Naive thymus-derived CD4-positive, alpha-beta T cell (primary cell): ENCODE measurements around the gene COIL. TPM values are rescaled to one million over a fixed set of nuclear protein-coding genes. Genes with fewer than 3 reads are reported as not detected.

Experiments used
- ATAC-seq: fragments of 150-1000 bp; cut with Tn5 transposase; 2 replicates; pipeline ENCODE4 v1.10.0; 2021; ENCODE audit warnings: mild to moderate bottlenecking, moderate library complexity
- CTCF ChIA-PET: fragments of 350-600 bp; sonication (Branson Sonifier 250); formaldehyde crosslinking; loops from one replicate; lab custom pipeline; 2021; ENCODE audit warnings: antibody characterized with exemption; lab: Charles Lee
- POLR2A ChIA-PET: fragments of 350-600 bp; sonication (Branson Sonifier 250); formaldehyde crosslinking; loops from one replicate; lab custom pipeline; 2021; ENCODE audit warnings: antibody characterized with exemption, inconsistent platforms; lab: Charles Lee
- DNase-seq, 9 donors: peaks; one replicate each; pipeline versions ENCODE4 v3.0.0 to v3.0.0-alpha.2; 2020 to 2022; ENCODE audit warnings: mixed read lengths in 1 of 9
- H3K27ac ChIP-seq: one replicate; pipeline ENCODE4 v1.7.0; 2013; ENCODE audit warnings: mild to moderate bottlenecking, low read depth, low read length, moderate library complexity
- H3K27me3 ChIP-seq, 2 donors: one replicate each; pipeline ENCODE4 v1.7.0; 2013; ENCODE audit warnings: low read length in 2 of 2, mild to moderate bottlenecking in 2 of 2, moderate library complexity in 2 of 2; ENCODE audit not compliant: control insufficient read depth in 2 of 2, insufficient read depth in 2 of 2
- H3K36me3 ChIP-seq, 3 experiments: 1 replicate in 2 of 3; 2 replicates in 1 of 3; pipeline ENCODE4 v1.7.0; 2013; ENCODE audit warnings: low read length in 3 of 3, mild to moderate bottlenecking in 3 of 3, moderate library complexity in 1 of 3; ENCODE audit not compliant: insufficient read depth in 3 of 3, control insufficient read depth in 2 of 3
- H3K4me1 ChIP-seq, 2 donors: one replicate each; pipeline ENCODE4 v1.7.0; 2013; ENCODE audit warnings: low read length in 2 of 2, mild to moderate bottlenecking in 2 of 2, moderate library complexity in 1 of 2; ENCODE audit not compliant: control insufficient read depth in 2 of 2, insufficient read depth in 2 of 2
- H3K4me3 ChIP-seq: 2 replicates; pipeline ENCODE4 v1.7.0; 2013; ENCODE audit warnings: mild to moderate bottlenecking, low read length
- H3K9me3 ChIP-seq, 3 experiments: 1 replicate in 2 of 3; 2 replicates in 1 of 3; pipeline ENCODE4 v1.7.0; 2013; ENCODE audit warnings: low read length in 3 of 3; ENCODE audit not compliant: control insufficient read depth in 2 of 3
- H3K27ac Mint-ChIP-seq, 9 donors: one replicate each; pipeline ENCODE4 v1.8.0; 2020 to 2022; ENCODE audit warnings: mixed read lengths in 9 of 9, mild to moderate bottlenecking in 8 of 9, moderate library complexity in 5 of 9, inconsistent platforms in 2 of 9
- H3K27me3 Mint-ChIP-seq, 5 donors: one replicate each; pipeline ENCODE4 v1.8.0; 2021 to 2022; ENCODE audit warnings: mixed read lengths in 5 of 5, mild to moderate bottlenecking in 1 of 5
- H3K36me3 Mint-ChIP-seq, 5 donors: one replicate each; pipeline ENCODE4 v1.8.0; 2020 to 2022; ENCODE audit warnings: mixed read lengths in 5 of 5, mild to moderate bottlenecking in 3 of 5, inconsistent platforms in 1 of 5
- H3K4me1 Mint-ChIP-seq, 7 donors: one replicate each; pipeline ENCODE4 v1.8.0; 2020 to 2022; ENCODE audit warnings: mixed read lengths in 7 of 7, mild to moderate bottlenecking in 3 of 7, inconsistent platforms in 1 of 7
- H3K4me3 Mint-ChIP-seq, 10 donors: one replicate each; pipeline ENCODE4 v1.8.0; 2020 to 2022; ENCODE audit warnings: mild to moderate bottlenecking in 10 of 10, mixed read lengths in 10 of 10, moderate library complexity in 6 of 10, inconsistent platforms in 2 of 10
- H3K9me3 Mint-ChIP-seq, 11 donors: one replicate each; pipeline ENCODE4 v1.8.0; 2020 to 2022; ENCODE audit warnings: mixed read lengths in 11 of 11, mild to moderate bottlenecking in 4 of 11, inconsistent platforms in 1 of 11, moderate library complexity in 1 of 11
- intact Hi-C, 2 donors: fragments of 100-400 bp; cut with micrococcal nuclease; formaldehyde crosslinking; loops; one replicate each; pipeline ENCODE4 v1.15.1; 2023
- polyA plus RNA-seq, 2 donors: library from polyadenylated mRNA; unstranded; fragments of 300-500 nt; fragmentation: Illumina TruSeq; gene quantifications; one replicate each; pipeline ENCODE4 v1.2.3, GENCODE V29; 2021
- total RNA-seq, 6 experiments: library from RNA in 5 of 6; stranded (reverse) in 5 of 6; gene quantifications; 1 replicate in 5 of 6; 2 replicates in 1 of 6; pipeline ENCODE4 v1.2.3 and lab custom pipeline; 2021 to 2026

Gene COIL
- total RNA-seq (10 to 100 TPM; 13.1 to 22.7 (median 19.0) TPM), polyA plus RNA-seq (10 to 100 TPM; 13.0 to 18.6 TPM), total RNA-seq (lab: John Stamatoyannopoulos, UW) (29.7 reads per million, percentile 59 among the genes with 10 or more reads in this experiment)

- H3K9me3 Mint-ChIP-seq: peaks cover 0 to 2% (median 0%) of the 10 kb centered on the region in 11 donors
Observed at GRCh38 chr17:56960596-56961538, at the start of gene COIL. Gene COIL (minus strand): TSS chr17:56961050. CDS start chr17:56961019, 31 bp downstream.

GRCh38 chr17:57010487-57010886 is 49.6 kb upstream of the COIL start:
- peak overlapping the region in 2 of 9 donors; percentile 10 to 57 for H3K27ac Mint-ChIP-seq
- peaks cover 0 to 4% (median 0%) of the 10 kb centered on the region in 5 donors for H3K36me3 Mint-ChIP-seq
- ATAC-seq: no peak

More at GRCh38 chr17:56960596-56961538, at the start of gene COIL:
- Histone ChIP-seq H3K36me3 (peaks cover 0 to 9% (median 0%) of the 10 kb centered on the region in 3 experiments), H3K9me3 (no peaks in the 10 kb centered on the region), H3K4me3 (peak within 1 kb of the TSS; percentile 80), H3K27ac (peak within 1 kb of the TSS; percentile 97), H3K4me1 (peaks cover 6 to 11% of the 10 kb centered on the region in 2 donors), H3K27me3 (no peaks in the 10 kb centered on the region)
- H3K4me1 Mint-ChIP-seq: peaks cover 14 to 34% (median 28%) of the 10 kb centered on the region in 7 donors
- peak; percentile 100 for ATAC-seq
- peak; percentile 90 to 96 (median 92) for DNase-seq
- peaks cover 0 to 5% (median 0%) of the 10 kb centered on the region in 5 donors for H3K36me3 Mint-ChIP-seq
- POLR2A ChIA-PET: interaction anchor here (0.5 to 1.8 kb wide), 4 partner anchors 17 to 124 kb away, joined by 3 to 6 read pairs (median 5); partner anchors contain the start of gene SCPEP1
- intact Hi-C loops: loop anchor here (1.0 to 5.0 kb wide), 10 partner anchors 17 to 364 kb away; partner anchors contain the start of genes AKAP1 (in 2 of the 2), SCPEP1 (in 2 of the 2), TRIM25 (in 2 of the 2) and C17orf67 (in 1 of the 2)
- H3K4me3 Mint-ChIP-seq: peak within 1 kb of the TSS; percentile 80 to 93 (median 86)
- peak within 1 kb of the TSS; percentile 78 to 95 (median 91) for H3K27ac Mint-ChIP-seq
- H3K27me3 Mint-ChIP-seq: peaks cover 0 to 3% (median 0%) of the 10 kb centered on the region in 5 donors
- CTCF ChIA-PET: no interaction called here

GRCh38 chr17:57009737-57010445 is 49.0 kb upstream of the COIL start:
- H3K27me3 Mint-ChIP-seq: peaks cover 0 to 17% (median 0%) of the 10 kb centered on the region in 5 donors
- ATAC-seq (peak; percentile 91), DNase-seq (peak; percentile 10 to 54 (median 41))
- ChIA-PET CTCF (interaction anchor here (1.0 kb wide), 1 partner anchor 11 kb away, joined by 3 read pairs; no protein-coding TSS in a partner anchor), POLR2A (interaction anchor here (0.7 kb wide), 1 partner anchor 10 kb away, joined by 3 read pairs; no protein-coding TSS in a partner anchor)
- no peaks in the 10 kb centered on the region for H3K36me3 ChIP-seq
- no peak overlapping the region for H3K4me3 ChIP-seq
- no peaks in the 10 kb centered on the region for H3K4me1 ChIP-seq
- no peaks in the 10 kb centered on the region for H3K9me3 Mint-ChIP-seq
- H3K4me1 Mint-ChIP-seq: peaks cover 6 to 15% (median 10%) of the 10 kb centered on the region in 7 donors
- intact Hi-C loops: loop anchor here in 1 of 2 donors (1.0 to 2.0 kb wide), 4 partner anchors 31 to 191 kb away; partner anchors contain the start of genes AKAP1 and SCPEP1
- H3K27ac Mint-ChIP-seq: peak overlapping the region in 3 of 9 donors; percentile 1 to 57 (median 10)
- H3K9me3 ChIP-seq: no peaks in the 10 kb centered on the region
- H3K27ac ChIP-seq: no peak overlapping the region
- peak overlapping the region in 9 of 10 donors; percentile 13 to 84 (median 66) for H3K4me3 Mint-ChIP-seq
- H3K27me3 ChIP-seq: no peaks in the 10 kb centered on the region
- H3K36me3 Mint-ChIP-seq: peaks cover 0 to 8% (median 0%) of the 10 kb centered on the region in 5 donors

More at GRCh38 chr17:57010487-57010886, 49.6 kb upstream of the COIL start:
- peaks cover 0 to 17% (median 0%) of the 10 kb centered on the region in 5 donors for H3K27me3 Mint-ChIP-seq
- H3K27me3 ChIP-seq: no peaks in the 10 kb centered on the region
- no peaks in the 10 kb centered on the region for H3K4me1 ChIP-seq
- ChIA-PET CTCF (interaction anchor here (1.0 kb wide), 1 partner anchor 12 kb away, joined by 3 read pairs; no protein-coding TSS in a partner anchor), POLR2A (interaction anchor here (0.7 kb wide), 1 partner anchor 10 kb away, joined by 3 read pairs; no protein-coding TSS in a partner anchor)
- peaks cover 6 to 10% (median 7%) of the 10 kb centered on the region in 7 donors for H3K4me1 Mint-ChIP-seq
- peak overlapping the region in 7 of 10 donors; percentile 32 to 84 (median 68) for H3K4me3 Mint-ChIP-seq
- no peak overlapping the region for H3K4me3 ChIP-seq
- H3K9me3 Mint-ChIP-seq: no peaks in the 10 kb centered on the region
- intact Hi-C loops: loop anchor here in 1 of 2 donors (1.0 to 2.0 kb wide), 4 partner anchors 32 to 191 kb away; partner anchors contain the start of genes AKAP1 and SCPEP1
- no peaks in the 10 kb centered on the region for H3K9me3 ChIP-seq
- no peak overlapping the region for H3K27ac ChIP-seq
- H3K36me3 ChIP-seq: no peaks in the 10 kb centered on the region
- no peak for DNase-seq

- H3K27ac ChIP-seq: no peak overlapping the region
- intact Hi-C loops: no loop called here
- peak overlapping the region in 2 of 9 donors; percentile 26 to 36 for H3K27ac Mint-ChIP-seq
- DNase-seq (no peak), ATAC-seq (no peak)
- peaks cover 0 to 8% (median 0%) of the 10 kb centered on the region in 5 donors for H3K36me3 Mint-ChIP-seq
- H3K27me3 Mint-ChIP-seq: peaks cover 0 to 17% (median 0%) of the 10 kb centered on the region in 5 donors
- H3K4me3 Mint-ChIP-seq: no peak overlapping the region
- H3K9me3 ChIP-seq: no peaks in the 10 kb centered on the region
- ChIA-PET CTCF (interaction anchor here (0.7 kb wide), 1 partner anchor 11 kb away, joined by 3 read pairs; no protein-coding TSS in a partner anchor), POLR2A (no interaction called here)
- no peaks in the 10 kb centered on the region for H3K36me3 ChIP-seq
- H3K4me3 ChIP-seq: no peak overlapping the region
- H3K9me3 Mint-ChIP-seq: no peaks in the 10 kb centered on the region
- no peaks in the 10 kb centered on the region for H3K27me3 ChIP-seq
- H3K4me1 Mint-ChIP-seq: peaks cover 6 to 16% (median 10%) of the 10 kb centered on the region in 7 donors
- no peaks in the 10 kb centered on the region for H3K4me1 ChIP-seq
Observed at GRCh38 chr17:57008958-57009357, 48.1 kb upstream of the COIL start.

GRCh38 chr17:57006040-57006439 is 45.2 kb upstream of the COIL start:
- ATAC-seq: no peak
- Histone ChIP-seq H3K4me1 (no peaks in the 10 kb centered on the region), H3K27me3 (no peaks in the 10 kb centered on the region), H3K27ac (no peak overlapping the region), H3K4me3 (no peak overlapping the region), H3K36me3 (peaks cover 0 to 19% (median 0%) of the 10 kb centered on the region in 3 experiments), H3K9me3 (no peaks in the 10 kb centered on the region)
- POLR2A ChIA-PET: no interaction called here
- CTCF ChIA-PET: no interaction called here
- peaks cover 6 to 16% (median 10%) of the 10 kb centered on the region in 7 donors for H3K4me1 Mint-ChIP-seq
- no peak for DNase-seq
- intact Hi-C loops: no loop called here
- H3K9me3 Mint-ChIP-seq: no peaks in the 10 kb centered on the region
- no peak overlapping the region for H3K27ac Mint-ChIP-seq
- H3K4me3 Mint-ChIP-seq: no peak overlapping the region
- peaks cover 0 to 21% (median 4%) of the 10 kb centered on the region in 5 donors for H3K36me3 Mint-ChIP-seq
- peaks cover 0 to 15% (median 0%) of the 10 kb centered on the region in 5 donors for H3K27me3 Mint-ChIP-seq
